H1 (cell line): ENCODE data around the gene INIP. TPM values are rescaled to one million over a fixed set of nuclear protein-coding genes. Genes with fewer than 3 reads are reported as not detected.

Experiments
- EP300 ChIP-seq, 2 experiments: IDR thresholded peaks; 1 replicate in 1 of 2; 2 replicates in 1 of 2; pipeline ENCODE4 v1.6.1; 2011 to 2012; ENCODE audit warnings: low read depth in 2 of 2, low read length in 2 of 2, mild to moderate bottlenecking in 2 of 2, borderline replicate concordance in 1 of 2, inconsistent platforms in 1 of 2, moderate library complexity in 1 of 2
- GABPA ChIP-seq: IDR thresholded peaks from 2 replicates; pipeline ENCODE4 v1.6.1; 2011; ENCODE audit warnings: mild to moderate bottlenecking, low read length, moderate library complexity, borderline replicate concordance; ENCODE audit not compliant: insufficient read depth
- HDAC2 ChIP-seq, 2 experiments: fragments of 300-600 bp in 1 of 2; sonication (generic) in 1 of 2; IDR thresholded peaks; 2 replicates each; pipeline ENCODE4 v1.6.1; 2011 to 2012; ENCODE audit warnings: low read depth in 2 of 2, low read length in 2 of 2, mild to moderate bottlenecking in 2 of 2, moderate library complexity in 2 of 2, borderline replicate concordance in 1 of 2, inconsistent platforms in 1 of 2
- KDM5A ChIP-seq: fragments of 200-600 bp; IDR thresholded peaks from 2 replicates; pipeline ENCODE4 v1.7.1; 2012; ENCODE audit warnings: mild to moderate bottlenecking, low read length, inconsistent platforms, mixed read lengths
- NANOG ChIP-seq: IDR thresholded peaks from 2 replicates; pipeline ENCODE4 v1.6.1; 2011; ENCODE audit warnings: low read length, low read depth, mild to moderate bottlenecking, inconsistent platforms; ENCODE audit not compliant: insufficient read depth, poor library complexity, severe bottlenecking
- RAD21 ChIP-seq, 2 experiments: IDR thresholded peaks in 1 of 2; conservative IDR thresholded peaks in 1 of 2; 2 replicates each; pipeline ENCODE4 v1.6.1; 2011; ENCODE audit warnings: low read depth in 2 of 2, low read length in 2 of 2, improper control_type of control experiment in 1 of 2, inconsistent platforms in 1 of 2, mild to moderate bottlenecking in 1 of 2, moderate library complexity in 1 of 2
- SIRT6 ChIP-seq: IDR thresholded peaks from one replicate; pipeline ENCODE4 v1.7.1; 2012; ENCODE audit warnings: low read length, inconsistent platforms
- SP4 ChIP-seq: IDR thresholded peaks from 2 replicates; pipeline ENCODE4 v1.6.1; 2012; ENCODE audit warnings: low read length, inconsistent platforms
- ZNF274 ChIP-seq: IDR thresholded peaks from 2 replicates; pipeline ENCODE4 v1.7.0; 2012; ENCODE audit warnings: low read length, borderline replicate concordance; ENCODE audit errors: extremely low read depth
- polyA plus RNA-seq, 7 experiments: library from polyadenylated mRNA; depleted of rRNA in 3 of 7; stranded (reverse) in 5 of 7; unstranded in 2 of 7; fragments of >200 nt in 5 of 7; fragments of 200-250 nt in 2 of 7; gene quantifications; 1 replicate in 5 of 7; 2 replicates in 1 of 7; 4 replicates in 1 of 7; pipeline versions ENCODE4 v1.2.1 to v1.2.3, GENCODE V29; 2011 to 2013; ENCODE audit warnings: missing spikeins in 2 of 7, mixed read lengths in 2 of 7
- total RNA-seq: library from RNA; stranded (reverse); fragmentation: NEBNext Ultra II Directional; extraction: Animal tissue kit (Norgen Biotek cat#: 25700); gene quantifications from 2 replicates; pipeline ENCODE4 v1.2.1, GENCODE V29; 2021

INIP gene
- total and polyA plus RNA-seq, 2 of the 8 experiments (the other 6 are each of a cell fraction or from before 2014, with no cell fraction given) = 10.7 to 18.3 TPM

- TF ChIP-seq RAD21 (IDR thresholded peaks at IDR 0.05 in 1 of 2, conservative IDR thresholded peaks at IDR 0.05 in 1 of 2; ENCODE audit: low read depth in 2 of 2, low read length in 2 of 2) (no peak), EP300 (IDR thresholded peaks at IDR 0.05; ENCODE audit: borderline replicate concordance in 1 of 2, low read depth in 2 of 2, low read length in 2 of 2) (no peak), SIRT6 (no peak), SP4 (no peak), ZNF274 (no peak), KDM5A (no peak), HDAC2 (IDR thresholded peaks at IDR 0.05; ENCODE audit: borderline replicate concordance in 1 of 2, low read depth in 2 of 2, low read length in 2 of 2) (no peak), NANOG (no peak), GABPA (no peak)
Measured at GRCh38 chr9:112760821-112761220, 42.9 kb upstream of the INIP start (continued).
